Measurements from ENCODE around the gene KIAA1217.

The KIAA1217 gene

DNA sequence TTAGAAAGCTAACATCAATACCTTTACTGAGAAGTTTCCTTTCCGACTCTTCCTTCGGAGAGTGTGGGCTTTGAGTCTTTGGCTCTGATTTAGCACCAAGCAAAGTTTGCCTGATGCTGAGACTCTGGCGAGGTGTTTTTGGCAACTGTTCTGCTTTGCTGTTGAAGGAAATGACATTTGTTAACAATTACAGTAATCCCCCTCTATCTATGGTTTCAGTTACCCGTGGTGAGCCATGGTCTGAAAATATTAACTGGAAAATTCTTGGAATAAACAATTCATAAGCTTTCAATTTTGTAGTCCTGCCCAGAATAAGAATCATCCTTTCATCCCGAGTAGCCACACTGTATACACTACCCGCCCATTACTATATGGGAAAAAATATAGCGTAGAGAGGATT lies 388.5 kb downstream of the KIAA1217 start:
- TF ChIP-seq, protein P1, sequence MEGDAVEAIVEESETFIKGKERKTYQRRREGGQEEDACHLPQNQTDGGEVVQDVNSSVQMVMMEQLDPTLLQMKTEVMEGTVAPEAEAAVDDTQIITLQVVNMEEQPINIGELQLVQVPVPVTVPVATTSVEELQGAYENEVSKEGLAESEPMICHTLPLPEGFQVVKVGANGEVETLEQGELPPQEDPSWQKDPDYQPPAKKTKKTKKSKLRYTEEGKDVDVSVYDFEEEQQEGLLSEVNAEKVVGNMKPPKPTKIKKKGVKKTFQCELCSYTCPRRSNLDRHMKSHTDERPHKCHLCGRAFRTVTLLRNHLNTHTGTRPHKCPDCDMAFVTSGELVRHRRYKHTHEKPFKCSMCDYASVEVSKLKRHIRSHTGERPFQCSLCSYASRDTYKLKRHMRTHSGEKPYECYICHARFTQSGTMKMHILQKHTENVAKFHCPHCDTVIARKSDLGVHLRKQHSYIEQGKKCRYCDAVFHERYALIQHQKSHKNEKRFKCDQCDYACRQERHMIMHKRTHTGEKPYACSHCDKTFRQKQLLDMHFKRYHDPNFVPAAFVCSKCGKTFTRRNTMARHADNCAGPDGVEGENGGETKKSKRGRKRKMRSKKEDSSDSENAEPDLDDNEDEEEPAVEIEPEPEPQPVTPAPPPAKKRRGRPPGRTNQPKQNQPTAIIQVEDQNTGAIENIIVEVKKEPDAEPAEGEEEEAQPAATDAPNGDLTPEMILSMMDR (IDR thresholded peaks at IDR 0.05; ENCODE audit: low read depth, low read length, missing control alignments), result no peak
- no peak overlapping the region for H3K4me3 ChIP-seq (ENCODE audit: low read depth, low read length)
- in situ Hi-C loops (cut with HindIII; ENCODE audit: low sequenced_read_pairs), result no loop called here
- no peak for DNase-seq (ENCODE audit: low read depth)

All from astrocyte of the cerebellum (primary cell).